Neural progenitor cell (in vitro differentiated cells): ENCODE measurements around the gene DNAH14.
"Not testable (repeated sequence)": the region's sequence is repeated elsewhere in the genome, so short reads cannot be mapped to it uniquely, and the experiment has no call there.

Experiments
- CTCF ChIP-seq: fragments of 200-600 bp; sonication (generic); IDR thresholded peaks from 2 replicates; pipeline ENCODE4 v1.5.1; 2017; ENCODE audit warnings: antibody characterized with exemption, mild to moderate bottlenecking
- EZH2 ChIP-seq: fragments of 200-600 bp; sonication (generic); IDR thresholded peaks from 2 replicates; pipeline ENCODE4 v1.6.1; 2017; ENCODE audit warnings: antibody characterized with exemption, mild to moderate bottlenecking, moderate library complexity
- EZH2phosphoT487 ChIP-seq: fragments of 200-600 bp; sonication (generic); IDR thresholded peaks from 2 replicates; pipeline ENCODE4 v1.6.1; 2017; ENCODE audit warnings: antibody characterized with exemption

- not testable (repeated sequence) for TF ChIP-seq CTCF, EZH2, EZH2phosphoT487
Measured at GRCh38 chr1:225147791-225148190, 218.3 kb downstream of the DNAH14 start.
